Mononuclear cell (primary cell): ENCODE data around the gene S1PR2. TPM values are rescaled to one million over a fixed set of nuclear protein-coding genes. Genes with fewer than 3 reads are reported as not detected.
"Not testable (repeated sequence)": the region's sequence is repeated elsewhere in the genome, so short reads cannot be mapped to it uniquely, and the experiment has no call there.

ENCODE experiments used
- H3K27me3 ChIP-seq: 2 replicates; pipeline ENCODE4 v1.6.0; 2011; ENCODE audit warnings: low read length, control low read depth; ENCODE audit not compliant: insufficient read depth
- H3K4me1 ChIP-seq: 2 replicates; pipeline ENCODE4 v1.5.1; 2011; ENCODE audit warnings: mild to moderate bottlenecking, low read length, control low read depth; ENCODE audit not compliant: insufficient read depth
- H3K4me3 ChIP-seq: 2 replicates; pipeline ENCODE4 v1.5.1; 2011; ENCODE audit warnings: mild to moderate bottlenecking, low read length, moderate library complexity
- H3K9me3 ChIP-seq: 2 replicates; pipeline ENCODE4 v1.5.1; 2011; ENCODE audit warnings: low read depth, mild to moderate bottlenecking, control low read depth, low read length
- total RNA-seq: library from RNA; depleted of rRNA; stranded (reverse); fragments of >200 nt; gene quantifications from one replicate; pipeline ENCODE4 v1.2.3, GENCODE V29; 2012

S1PR2 gene
- total RNA-seq, 1 donor = 5.6 TPM

- Histone ChIP-seq H3K27me3 (no peaks in the 10 kb centered on the region), H3K4me1 (no peaks in the 10 kb centered on the region), H3K9me3 (no peaks in the 10 kb centered on the region), H3K4me3 (no peak overlapping the region)
Observed at GRCh38 chr19:10259162-10259905, 28.2 kb upstream of the S1PR2 start.

DNA sequence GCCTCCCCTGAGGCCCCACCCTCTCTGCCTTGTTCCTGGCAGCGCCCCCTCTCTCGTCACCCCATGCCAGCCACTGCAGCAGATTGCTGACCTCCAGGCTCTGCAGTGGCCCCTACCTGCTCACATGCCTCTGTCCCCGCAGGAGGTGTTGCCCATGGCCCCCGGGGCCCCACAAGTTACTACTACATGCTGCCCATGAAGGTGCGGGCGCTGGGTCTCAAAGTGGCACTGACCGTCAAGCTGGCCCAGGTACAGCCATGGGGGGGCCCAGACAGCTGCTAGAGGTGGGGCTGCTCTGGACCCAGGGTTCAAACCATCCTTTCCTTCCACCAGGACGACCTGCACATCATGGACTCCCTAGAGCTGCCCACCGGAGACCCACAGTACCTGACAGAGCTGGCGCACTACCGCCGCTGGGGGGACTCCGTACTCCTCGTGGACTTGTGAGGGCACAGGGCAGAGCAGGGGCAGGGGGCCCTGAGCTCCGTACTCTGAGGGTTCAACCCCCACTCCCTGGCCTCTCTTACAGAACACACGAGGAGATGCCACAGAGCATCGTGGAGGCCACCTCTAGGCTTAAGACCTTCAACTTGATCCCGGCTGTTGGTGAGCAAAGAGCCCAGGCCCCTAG is 27.1 kb upstream of the S1PR2 start:
- Histone ChIP-seq H3K4me3 (no peak overlapping the region), H3K4me1 (no peaks in the 10 kb centered on the region), H3K27me3 (no peaks in the 10 kb centered on the region), H3K9me3 (no peaks in the 10 kb centered on the region)

DNA sequence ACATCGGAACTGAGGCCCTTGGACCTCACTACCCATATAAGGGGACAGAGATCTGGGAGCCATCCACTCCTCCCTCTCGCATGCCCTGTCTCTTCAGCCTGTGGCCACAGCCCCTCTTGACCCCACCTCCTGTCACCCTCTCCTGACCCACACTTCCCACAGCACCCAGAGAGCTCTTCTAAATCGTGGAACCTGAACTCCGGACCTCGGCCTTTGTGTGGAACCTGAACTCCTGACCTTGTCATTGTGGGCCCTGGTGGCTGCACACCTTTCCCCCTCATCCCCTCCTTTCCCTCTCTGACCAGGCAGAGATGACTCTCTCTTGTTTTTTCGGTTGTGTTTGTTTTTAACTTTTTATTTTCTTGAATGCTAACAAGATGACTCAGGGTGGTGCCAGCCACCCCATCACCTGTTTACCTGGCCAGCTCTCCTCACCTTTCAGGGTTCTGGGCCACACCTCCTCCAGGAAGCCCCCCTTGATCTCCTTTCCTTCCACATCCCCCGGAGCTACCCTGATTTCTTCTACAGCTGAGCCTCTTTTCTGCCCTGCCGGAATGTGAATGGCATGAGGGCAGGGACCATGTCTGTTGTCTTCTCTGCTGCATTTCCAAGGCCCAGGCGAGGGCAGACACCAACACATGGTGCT is 26.0 kb upstream of the S1PR2 start:
- no peaks in the 10 kb centered on the region for H3K9me3 ChIP-seq
- H3K4me3 ChIP-seq = no peak overlapping the region
- H3K4me1 ChIP-seq = peaks cover 11% of the 10 kb centered on the region
- no peaks in the 10 kb centered on the region for H3K27me3 ChIP-seq

- H3K4me1 ChIP-seq = peaks cover 11% of the 10 kb centered on the region
- H3K27me3 ChIP-seq = no peaks in the 10 kb centered on the region
Observed at GRCh38 chr19:10256551-10256950, 25.4 kb upstream of the S1PR2 start.

GRCh38 chr19:10255358-10255757 is 24.2 kb upstream of the S1PR2 start:
- Histone ChIP-seq H3K4me3 (no peak overlapping the region), H3K4me1 (peaks cover 19% of the 10 kb centered on the region), H3K9me3 (no peaks in the 10 kb centered on the region), H3K27me3 (no peaks in the 10 kb centered on the region)

More at GRCh38 chr19:10256551-10256950, 25.4 kb upstream of the S1PR2 start:
- Histone ChIP-seq H3K4me3 (no peak overlapping the region), H3K9me3 (no peaks in the 10 kb centered on the region)

DNA sequence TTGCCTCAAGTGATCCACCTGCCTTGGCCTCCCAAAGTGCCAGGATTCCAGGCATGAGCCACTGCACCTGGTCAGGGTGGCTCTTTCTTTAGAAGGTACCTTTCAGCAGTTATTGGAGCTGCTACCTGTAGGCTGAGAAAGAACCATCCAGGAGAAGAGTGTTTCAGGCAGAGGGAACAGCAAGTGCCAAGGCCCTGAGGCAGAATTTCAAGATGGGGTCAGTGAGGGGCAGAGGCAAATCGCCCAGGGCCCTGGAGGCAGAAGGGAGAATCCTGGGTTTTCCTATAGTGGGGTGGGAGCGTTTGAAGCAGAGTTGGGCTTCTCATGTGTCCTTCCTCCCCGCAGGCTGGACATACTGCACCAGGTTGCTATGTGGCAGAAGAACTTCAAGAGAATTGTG is 23.1 kb upstream of the S1PR2 start:
- H3K4me3 ChIP-seq = no peak overlapping the region
- no peaks in the 10 kb centered on the region for H3K9me3 ChIP-seq
- H3K27me3 ChIP-seq = no peaks in the 10 kb centered on the region
- peaks cover 23% of the 10 kb centered on the region for H3K4me1 ChIP-seq

- Histone ChIP-seq H3K9me3 (no peaks in the 10 kb centered on the region), H3K4me1 (peaks cover 23% of the 10 kb centered on the region), H3K27me3 (no peaks in the 10 kb centered on the region), H3K4me3 (peak overlapping the region; percentile 75)
Observed at GRCh38 chr19:10252707-10253106, 21.6 kb upstream of the S1PR2 start.

DNA sequence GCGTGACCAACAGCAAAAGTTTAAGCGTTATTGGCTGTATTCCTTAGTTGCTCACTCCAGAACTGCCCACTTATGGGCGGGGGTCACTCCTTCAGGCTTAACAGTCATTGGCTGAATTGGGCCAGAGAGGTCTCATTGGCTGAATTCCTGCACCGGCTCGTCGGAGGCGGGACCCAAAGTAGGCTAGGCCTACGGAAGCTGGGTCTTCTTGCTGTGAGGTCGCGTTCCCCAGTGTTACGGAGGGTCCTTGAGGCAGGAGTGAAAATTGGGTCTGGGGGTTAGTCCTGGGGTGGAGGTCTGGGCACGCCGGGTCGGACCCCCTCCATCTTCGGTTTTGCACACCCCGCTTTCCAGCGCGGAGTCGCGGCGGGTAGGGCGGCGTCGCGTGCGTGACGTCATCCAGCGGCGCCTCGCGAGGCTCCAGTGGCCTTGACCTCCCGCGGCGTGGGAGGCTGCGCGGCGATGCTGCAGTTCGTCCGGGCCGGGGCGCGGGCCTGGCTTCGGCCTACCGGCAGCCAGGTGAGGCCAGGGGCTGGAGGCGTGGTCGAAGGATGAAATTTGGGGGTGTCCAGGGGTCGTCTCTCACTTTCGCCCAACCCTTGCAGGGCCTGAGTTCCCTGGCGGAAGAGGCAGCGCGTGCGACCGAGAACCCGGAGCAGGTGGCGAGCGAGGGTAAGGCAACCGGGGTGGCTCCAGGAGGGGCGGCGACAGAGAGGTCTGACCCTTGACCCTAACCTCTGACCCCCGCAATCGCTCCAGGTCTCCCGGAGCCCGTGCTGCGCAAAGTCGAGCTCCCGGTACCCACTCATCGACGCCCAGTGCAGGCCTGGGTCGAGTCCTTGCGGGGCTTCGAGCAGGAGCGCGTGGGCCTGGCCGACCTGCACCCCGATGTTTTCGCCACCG is 20.9 kb upstream of the S1PR2 start, which contains the start of gene MRPL4:
Gene MRPL4, plus strand, starts transcription at position 423 of the 903 bp plus-strand sequence. Its CDS starts 40 bp downstream, at position 463.
- Histone ChIP-seq H3K27me3 (no peaks in the 10 kb centered on the region), H3K9me3 (no peaks in the 10 kb centered on the region), H3K4me1 (peaks cover 23% of the 10 kb centered on the region), H3K4me3 (peak within 1 kb of the TSS; percentile 75)

DNA sequence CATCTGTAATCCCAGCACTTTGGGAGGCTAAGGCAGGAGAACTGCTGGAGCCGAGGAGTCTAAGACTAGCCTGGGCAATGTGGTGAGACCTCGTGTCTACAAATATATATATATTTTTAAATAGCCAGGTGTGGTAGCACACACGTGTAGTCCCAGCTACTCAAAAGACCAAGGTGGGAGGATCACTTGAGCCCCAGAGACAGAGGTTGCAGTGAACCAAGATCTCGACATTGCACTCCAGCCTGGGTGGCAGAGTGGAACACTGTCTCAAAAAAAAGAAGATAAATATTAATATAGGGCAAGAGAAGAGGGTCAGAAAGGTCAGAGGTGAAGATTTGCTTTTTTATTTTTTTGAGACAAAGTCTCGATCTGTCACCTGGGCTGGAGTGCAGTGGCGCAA is 15.4 kb upstream of the S1PR2 start:
- Histone ChIP-seq H3K4me1 (peaks cover 12% of the 10 kb centered on the region), H3K27me3 (no peaks in the 10 kb centered on the region), H3K9me3 (no peaks in the 10 kb centered on the region), H3K4me3 (no peak overlapping the region)

DNA sequence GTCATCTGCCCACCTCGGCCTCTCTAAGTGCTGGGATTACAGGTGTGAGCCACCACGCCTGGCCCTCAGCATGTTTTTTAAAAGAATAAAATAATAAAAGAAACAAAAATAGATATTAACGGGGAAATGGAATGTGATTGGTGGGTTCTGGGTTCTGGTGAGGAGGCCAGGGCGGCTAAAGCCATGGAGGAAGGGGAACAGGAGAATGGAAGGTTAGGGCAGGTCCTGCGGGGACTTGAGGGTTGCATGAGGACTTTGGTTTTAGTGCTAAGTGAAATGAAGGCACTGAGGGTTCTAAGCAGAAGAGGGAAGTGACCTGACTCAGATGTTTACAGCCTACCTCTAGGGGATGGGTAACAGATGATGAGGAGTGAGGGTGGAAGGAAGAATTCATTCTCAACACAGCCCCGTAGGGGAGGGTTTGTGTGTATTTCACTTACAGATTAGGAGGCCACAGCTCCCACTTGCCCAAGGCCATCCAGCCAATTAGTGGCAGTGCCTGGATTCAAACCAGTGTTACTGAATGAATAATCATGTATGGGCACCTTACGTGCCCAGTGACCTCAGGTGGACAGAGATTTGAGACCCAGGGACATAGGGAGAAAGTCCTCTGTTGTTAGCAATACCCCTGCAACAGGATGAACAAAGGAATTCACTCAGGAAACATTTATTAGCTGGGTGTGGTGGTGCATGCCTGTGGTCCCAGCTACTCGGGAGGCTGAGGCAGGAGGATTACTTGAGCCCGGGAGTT is 14.2 kb upstream of the S1PR2 start:
- no peak overlapping the region for H3K4me3 ChIP-seq
- H3K4me1 ChIP-seq = peaks cover 4% of the 10 kb centered on the region
- no peaks in the 10 kb centered on the region for H3K27me3 ChIP-seq
- H3K9me3 ChIP-seq = no peaks in the 10 kb centered on the region

DNA sequence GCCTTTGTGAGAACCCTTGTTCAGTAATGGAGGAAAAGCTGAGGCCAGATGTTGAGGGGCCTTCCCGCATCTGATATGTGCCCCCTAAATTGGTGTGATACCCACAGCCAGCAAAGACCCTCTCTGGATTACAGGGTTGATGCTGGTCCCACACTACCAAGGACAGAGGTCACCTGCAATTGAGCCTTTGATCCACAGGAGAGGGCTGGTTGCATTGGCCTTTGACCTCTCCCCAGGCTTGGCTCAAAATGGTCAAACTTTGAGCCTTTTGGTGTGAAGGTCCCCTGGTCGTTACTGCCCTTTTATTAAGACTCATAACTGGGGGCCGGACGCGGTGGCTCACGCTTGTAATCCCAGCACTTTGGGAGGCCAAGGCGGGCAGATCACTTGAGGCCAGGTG is 12.5 kb upstream of the S1PR2 start:
- Histone ChIP-seq H3K4me3 (no peak overlapping the region), H3K4me1 (no peaks in the 10 kb centered on the region)

DNA sequence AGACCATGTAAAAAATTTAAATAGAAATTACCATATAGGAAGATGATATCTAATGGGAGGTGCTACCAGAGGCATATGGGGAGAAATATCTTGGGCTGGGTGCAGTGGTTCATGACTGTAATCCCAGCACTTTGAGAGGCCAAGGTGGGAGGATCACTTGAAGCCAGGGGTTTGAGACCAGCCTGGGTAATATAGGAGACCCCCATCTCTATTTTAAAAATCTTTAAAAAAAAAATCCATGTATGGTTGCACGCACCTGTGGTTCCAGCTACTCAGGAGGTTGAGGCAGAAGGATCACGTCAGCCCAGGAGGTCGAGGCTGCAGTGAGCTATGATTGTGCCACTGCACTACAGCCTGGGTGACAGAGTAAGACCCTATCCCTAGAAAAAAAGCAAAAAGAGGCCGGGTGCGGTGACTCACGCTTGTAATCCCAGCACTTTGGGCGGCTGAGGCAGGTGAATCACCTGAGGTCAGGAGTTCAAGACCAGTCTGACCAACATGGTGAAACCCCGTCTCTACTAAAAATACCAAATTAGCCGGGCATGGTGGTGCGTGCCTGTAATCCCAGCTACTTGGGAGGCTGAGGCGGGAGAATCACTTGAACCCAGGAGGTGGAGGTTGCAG is 10.8 kb upstream of the S1PR2 start:
- H3K4me3 ChIP-seq, H3K4me1 ChIP-seq, H3K9me3 ChIP-seq, H3K27me3 ChIP-seq: not testable (repeated sequence)

More for the DNA sequence above, 12.5 kb upstream of the S1PR2 start:
- no peaks in the 10 kb centered on the region for H3K9me3 ChIP-seq
- no peaks in the 10 kb centered on the region for H3K27me3 ChIP-seq

DNA sequence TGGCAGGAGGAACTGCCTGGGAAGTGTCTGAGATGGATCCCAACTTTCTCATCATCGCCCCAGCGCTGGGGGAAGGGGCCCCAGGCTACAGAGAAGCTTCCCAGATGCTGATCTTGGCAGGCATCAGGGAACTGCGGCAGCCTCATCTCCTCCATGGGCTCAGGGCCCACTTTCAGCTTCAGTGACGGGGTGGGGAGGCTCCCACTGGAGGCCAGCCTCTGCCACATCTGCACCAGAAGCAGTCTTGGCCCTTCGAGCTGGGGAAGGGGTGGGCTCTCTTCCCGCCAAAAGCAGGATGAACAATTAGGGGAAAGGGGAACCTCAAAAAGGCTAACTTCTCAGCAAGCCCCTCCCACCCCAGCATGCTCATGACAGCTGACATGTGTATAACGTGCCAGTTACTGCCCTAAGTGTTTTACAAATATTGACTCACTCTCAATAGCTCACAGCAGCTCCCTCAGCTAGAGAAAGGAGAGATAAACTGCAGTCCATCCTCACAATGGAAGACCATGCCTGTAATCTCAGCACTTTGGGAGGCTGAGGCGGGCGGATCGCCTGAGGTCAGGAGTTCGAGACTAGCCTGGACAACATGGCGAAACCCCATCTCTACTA is 7.1 kb upstream of the S1PR2 start:
- peaks cover 26% of the 10 kb centered on the region for H3K4me1 ChIP-seq
- no peak overlapping the region for H3K4me3 ChIP-seq
- H3K27me3 ChIP-seq = no peaks in the 10 kb centered on the region
- no peaks in the 10 kb centered on the region for H3K9me3 ChIP-seq
